ENCODE measurements around the gene ERCC5. TPM values are rescaled to one million over a fixed set of nuclear protein-coding genes. Genes with fewer than 3 reads are reported as not detected.

ERCC5 gene
- total RNA-seq, 2 donors from 2014 or later, result 66.5 to 71.0 TPM

DNA sequence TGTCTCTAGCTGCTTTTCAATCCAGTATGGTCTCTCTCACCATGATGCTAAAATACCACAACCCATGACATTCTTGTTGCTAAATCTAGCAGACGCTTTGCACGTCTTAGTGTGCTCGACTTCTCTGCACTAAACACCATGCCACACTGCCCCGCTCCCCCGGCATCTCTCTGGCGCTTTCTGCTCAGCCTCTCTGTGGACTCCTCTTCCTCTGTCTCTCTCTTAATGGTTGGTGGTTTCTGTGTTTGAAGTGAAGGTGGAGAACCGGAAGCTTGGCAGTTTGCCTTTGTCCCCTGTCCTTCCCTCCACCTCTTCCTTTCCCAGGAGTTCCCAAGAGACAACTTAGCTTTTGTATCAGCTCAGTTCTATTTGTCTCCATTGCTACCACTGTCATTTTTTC lies 8.8 kb downstream of the ERCC5 start:
- peak; percentile 45 to 90 for ATAC-seq

DNA sequence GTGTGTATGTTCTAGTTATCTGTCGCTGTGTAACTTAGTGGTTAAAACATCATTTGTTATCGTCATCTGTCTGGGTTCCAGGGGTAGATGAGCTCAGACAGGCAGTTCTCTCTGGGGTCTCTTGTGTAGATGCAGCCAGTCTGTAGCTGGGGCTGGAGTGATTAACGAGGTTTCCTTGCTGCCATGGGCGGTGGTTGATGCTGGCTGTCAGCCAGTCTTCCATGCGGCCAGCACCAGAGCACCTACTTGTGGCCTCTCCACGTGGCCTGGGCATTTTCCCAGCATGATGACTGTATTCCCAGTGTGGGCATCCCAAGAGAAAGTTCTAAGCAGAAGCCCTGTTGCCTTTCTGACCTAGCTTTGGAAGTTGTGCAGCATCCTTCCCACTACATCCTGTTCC lies 10.7 kb downstream of the ERCC5 start:
- Mint-ChIP-seq H3K27me3 (no peaks in the 10 kb centered on the region), H3K27ac (no peak overlapping the region), H3K9me3 (no peaks in the 10 kb centered on the region), H3K36me3 (peaks cover 34% of the 10 kb centered on the region), H3K4me1 (ENCODE audit: low read depth in 2 of 2) (peaks cover 26 to 33% of the 10 kb centered on the region in 2 donors), H3K4me3 (no peak overlapping the region)
- no peak for ATAC-seq
- DNase-seq (ENCODE audit: low spot score), result no peak

More for the DNA sequence above, 8.8 kb downstream of the ERCC5 start:
- H3K4me1 Mint-ChIP-seq (ENCODE audit: low read depth in 2 of 2), result peaks cover 34 to 41% of the 10 kb centered on the region in 2 donors
- peak overlapping the region; percentile 68 for H3K4me3 Mint-ChIP-seq
- H3K27me3 Mint-ChIP-seq, result no peaks in the 10 kb centered on the region
- H3K9me3 Mint-ChIP-seq, result no peaks in the 10 kb centered on the region
- DNase-seq (ENCODE audit: low spot score), result no peak
- peak overlapping the region; percentile 57 to 72 for H3K27ac Mint-ChIP-seq
- peaks cover 28% of the 10 kb centered on the region for H3K36me3 Mint-ChIP-seq

DNA sequence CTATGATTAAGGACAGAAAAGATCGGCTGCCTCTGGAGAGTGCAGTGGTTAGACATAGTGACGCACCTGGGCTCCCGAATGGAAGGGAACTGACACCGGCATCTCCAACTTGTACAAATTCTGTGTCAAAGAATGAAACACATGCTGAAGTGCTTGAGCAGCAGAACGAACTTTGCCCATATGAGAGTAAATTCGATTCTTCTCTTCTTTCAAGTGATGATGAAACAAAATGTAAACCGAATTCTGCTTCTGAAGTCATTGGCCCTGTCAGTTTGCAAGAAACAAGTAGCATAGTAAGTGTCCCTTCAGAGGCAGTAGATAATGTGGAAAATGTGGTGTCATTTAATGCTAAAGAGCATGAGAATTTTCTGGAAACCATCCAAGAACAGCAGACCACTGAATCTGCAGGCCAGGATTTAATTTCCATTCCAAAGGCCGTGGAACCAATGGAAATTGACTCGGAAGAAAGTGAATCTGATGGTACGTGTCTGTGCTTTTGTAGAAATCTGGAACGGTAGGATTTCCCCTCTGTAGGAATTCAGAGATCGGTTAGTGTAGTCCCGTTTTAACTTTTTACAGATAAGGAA lies 16.9 kb downstream of the ERCC5 start:
- H3K4me1 Mint-ChIP-seq (ENCODE audit: low read depth in 2 of 2), result peaks cover 29 to 44% of the 10 kb centered on the region in 2 donors
- no peaks in the 10 kb centered on the region for H3K9me3 Mint-ChIP-seq
- no peak overlapping the region for H3K27ac Mint-ChIP-seq
- H3K36me3 Mint-ChIP-seq, result peaks cover 50% of the 10 kb centered on the region
- H3K4me3 Mint-ChIP-seq, result no peak overlapping the region
- no peaks in the 10 kb centered on the region for H3K27me3 Mint-ChIP-seq
- ATAC-seq (no peak), DNase-seq (ENCODE audit: low spot score) (no peak)

DNA sequence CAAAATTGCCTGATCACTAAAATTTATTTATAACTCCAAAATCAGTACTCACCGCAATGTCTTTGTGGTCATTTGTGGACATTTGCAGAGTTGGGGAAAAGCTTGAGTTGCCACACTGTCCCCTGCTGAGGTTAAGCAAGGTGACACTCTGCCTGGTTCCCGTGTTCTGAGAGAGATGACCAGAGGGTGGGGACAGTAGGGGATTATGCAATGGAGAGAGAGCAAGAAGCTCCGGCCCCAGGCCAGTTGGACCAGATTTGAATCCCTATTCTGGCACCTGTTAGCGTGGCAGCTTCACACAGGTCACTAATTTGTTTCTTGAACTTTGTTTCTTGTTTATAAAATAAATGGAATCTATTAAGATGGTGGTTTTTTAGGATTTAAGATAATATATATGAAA lies 17.8 kb downstream of the ERCC5 start:
- Mint-ChIP-seq H3K4me1 (ENCODE audit: low read depth in 2 of 2) (peaks cover 29 to 44% of the 10 kb centered on the region in 2 donors), H3K9me3 (no peaks in the 10 kb centered on the region), H3K36me3 (peaks cover 49% of the 10 kb centered on the region), H3K27ac (no peak overlapping the region), H3K4me3 (no peak overlapping the region), H3K27me3 (no peaks in the 10 kb centered on the region)
- DNase-seq (ENCODE audit: low spot score) (no peak), ATAC-seq (no peak)

DNA sequence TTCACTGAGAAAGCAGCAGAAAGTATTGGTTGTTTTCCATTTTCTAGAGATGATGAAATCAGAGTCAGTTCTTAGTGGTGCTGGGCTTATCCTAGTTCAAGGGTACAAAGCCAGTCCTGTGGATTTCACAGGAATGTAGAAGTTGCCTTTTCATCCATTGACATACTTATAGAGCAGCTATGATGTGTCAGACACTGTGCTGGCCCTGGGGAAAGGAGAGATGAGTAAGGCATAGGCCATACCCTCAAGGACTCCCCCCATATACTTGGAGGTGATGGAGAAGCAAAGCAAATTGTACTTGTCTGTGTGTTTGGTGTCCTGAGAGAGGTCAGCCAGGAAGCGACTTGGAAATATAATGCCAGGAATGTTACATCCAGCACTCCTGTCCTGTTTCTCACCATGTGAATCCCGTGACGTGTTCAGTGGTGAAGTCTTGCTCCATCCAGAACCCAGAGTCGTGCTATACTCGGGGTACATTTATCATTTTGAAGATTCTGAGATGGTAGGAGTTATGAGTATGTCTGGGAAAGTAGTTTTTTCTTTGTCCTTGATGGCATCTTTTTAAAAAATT lies 22.6 kb downstream of the ERCC5 start:
- H3K4me1 Mint-ChIP-seq (ENCODE audit: low read depth in 2 of 2), result peaks cover 30 to 50% of the 10 kb centered on the region in 2 donors
- H3K36me3 Mint-ChIP-seq, result peaks cover 32% of the 10 kb centered on the region
- ATAC-seq, result no peak
- no peaks in the 10 kb centered on the region for H3K27me3 Mint-ChIP-seq
- H3K9me3 Mint-ChIP-seq, result no peaks in the 10 kb centered on the region
- no peak overlapping the region for H3K27ac Mint-ChIP-seq
- DNase-seq (ENCODE audit: low spot score), result no peak
- no peak overlapping the region for H3K4me3 Mint-ChIP-seq

DNA sequence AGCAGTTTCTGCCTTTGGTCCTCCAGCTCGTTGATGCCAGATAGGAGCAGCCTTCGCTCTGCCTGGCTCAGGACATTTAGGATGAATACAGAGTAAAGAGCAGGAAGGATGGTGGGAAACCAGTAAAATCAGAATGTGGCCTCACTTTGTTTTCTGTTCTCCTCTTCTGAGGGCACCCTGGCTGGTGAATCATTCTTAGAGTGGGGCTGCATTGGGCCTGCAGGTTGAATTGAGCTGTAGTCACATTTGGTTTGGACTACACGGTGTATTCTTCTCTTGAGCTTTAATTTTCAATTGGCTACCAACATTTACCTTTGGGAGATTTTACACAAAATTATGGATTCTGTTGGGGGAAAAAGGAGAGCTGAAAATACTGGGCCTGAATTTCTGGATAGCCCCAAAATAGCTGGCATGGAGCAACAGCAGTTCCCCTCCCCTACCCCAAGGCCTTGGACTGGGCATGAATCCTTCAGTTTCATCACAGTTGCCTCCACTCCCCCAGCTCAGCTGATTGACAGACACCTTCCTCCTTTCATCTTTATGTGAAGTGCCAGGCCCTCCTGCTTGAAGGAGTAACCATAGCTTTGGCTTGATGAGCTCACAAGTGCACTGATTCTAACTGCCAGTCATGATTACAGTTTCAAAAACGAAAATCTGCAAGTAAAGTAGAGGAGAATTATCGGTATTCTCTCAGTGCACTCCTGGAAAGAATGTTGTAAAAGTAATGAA lies 24.3 kb downstream of the ERCC5 start:
- Mint-ChIP-seq H3K27me3 (no peaks in the 10 kb centered on the region), H3K27ac (peak overlapping the region; percentile 35 to 37), H3K9me3 (no peaks in the 10 kb centered on the region), H3K4me1 (ENCODE audit: low read depth in 2 of 2) (peaks cover 24 to 36% of the 10 kb centered on the region in 2 donors), H3K36me3 (peaks cover 33% of the 10 kb centered on the region), H3K4me3 (no peak overlapping the region)
- ATAC-seq, result no peak
- DNase-seq (ENCODE audit: low spot score), result no peak

DNA sequence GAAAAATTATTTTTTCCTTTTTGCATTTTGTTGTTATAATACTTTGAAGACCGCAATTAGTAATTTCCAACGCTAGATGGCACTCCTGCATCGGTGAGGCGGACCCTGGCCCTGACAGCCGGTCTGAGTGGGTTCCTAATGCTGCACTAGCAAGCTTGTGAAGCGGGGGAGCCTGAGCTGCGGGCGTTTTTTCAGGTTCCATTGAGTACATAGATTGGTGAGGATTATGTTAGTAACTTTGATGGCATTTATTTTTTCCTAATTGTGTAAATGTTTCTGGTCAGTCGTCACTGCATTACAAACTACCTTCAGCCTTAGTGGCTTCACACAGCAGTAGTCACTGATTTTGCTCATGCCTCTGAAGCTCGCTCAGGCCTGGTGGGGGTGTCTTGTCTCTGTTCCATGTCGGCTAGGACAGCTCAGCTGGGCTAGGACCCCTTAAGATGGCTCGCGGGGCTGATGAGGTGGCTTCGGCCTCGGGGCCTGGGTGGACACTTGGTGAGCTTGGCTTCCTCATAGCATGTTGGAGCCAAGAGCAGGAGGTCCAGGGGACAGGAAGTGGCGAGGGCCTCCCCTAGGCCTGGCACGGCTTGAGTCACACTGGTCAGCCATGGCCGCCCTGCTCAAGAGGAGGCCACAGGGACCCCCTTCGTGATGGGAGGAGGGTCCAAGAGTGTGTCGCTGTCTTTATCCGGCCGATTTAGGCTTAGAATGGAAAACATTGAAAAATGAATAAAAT lies 25.0 kb downstream of the ERCC5 start:
- Mint-ChIP-seq H3K36me3 (peaks cover 34% of the 10 kb centered on the region), H3K4me1 (ENCODE audit: low read depth in 2 of 2) (peaks cover 20 to 30% of the 10 kb centered on the region in 2 donors), H3K9me3 (no peaks in the 10 kb centered on the region), H3K4me3 (no peak overlapping the region), H3K27me3 (no peaks in the 10 kb centered on the region), H3K27ac (peak overlapping the region; percentile 35 to 37)
- ATAC-seq (peak in 1 of 2 donors; percentile 60), DNase-seq (ENCODE audit: low spot score) (peak; percentile 79)

DNA sequence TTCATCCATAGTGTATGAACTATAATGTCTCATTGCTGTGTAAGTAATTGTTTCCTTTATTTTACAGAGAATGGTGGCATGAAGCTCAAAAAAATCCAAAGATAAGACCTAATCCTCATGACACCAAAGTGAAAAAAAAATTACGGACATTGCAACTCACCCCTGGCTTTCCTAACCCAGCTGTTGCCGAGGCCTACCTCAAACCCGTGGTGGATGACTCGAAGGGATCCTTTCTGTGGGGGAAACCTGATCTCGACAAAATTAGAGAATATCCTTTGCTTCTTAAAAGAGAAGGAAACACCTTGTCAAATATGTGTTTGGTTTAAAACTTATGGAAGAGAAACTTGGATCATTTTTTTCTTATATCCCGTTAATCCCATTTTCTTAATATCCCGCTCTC lies 26.3 kb downstream of the ERCC5 start:
- peak overlapping the region; percentile 66 for H3K4me3 Mint-ChIP-seq
- peak overlapping the region in 1 of 2 donors; percentile 74 for H3K27ac Mint-ChIP-seq
- peaks cover 18 to 26% of the 10 kb centered on the region in 2 donors for H3K4me1 Mint-ChIP-seq (ENCODE audit: low read depth in 2 of 2)
- H3K27me3 Mint-ChIP-seq, result no peaks in the 10 kb centered on the region
- no peaks in the 10 kb centered on the region for H3K9me3 Mint-ChIP-seq
- DNase-seq (ENCODE audit: low spot score) (no peak), ATAC-seq (no peak)
- H3K36me3 Mint-ChIP-seq, result peaks cover 34% of the 10 kb centered on the region

DNA sequence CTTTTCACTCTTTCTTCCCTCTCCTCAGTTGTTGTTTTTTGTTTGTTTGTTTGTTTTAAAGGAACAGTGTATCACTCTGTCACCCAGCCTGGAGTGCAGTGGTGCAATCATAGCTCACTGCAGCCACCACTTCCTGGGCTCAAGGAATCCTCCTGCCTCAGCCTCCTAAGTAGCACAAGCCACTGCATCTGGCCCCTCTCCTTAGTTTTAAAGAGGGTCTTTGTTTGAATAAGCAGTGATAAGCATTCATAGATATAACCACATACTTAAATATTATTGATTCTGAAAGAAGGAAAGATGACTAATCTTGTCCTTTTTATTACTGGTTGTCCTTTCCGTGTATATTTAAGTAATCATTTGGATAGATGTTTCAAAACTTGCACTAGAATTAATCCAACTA lies 26.7 kb downstream of the ERCC5 start:
- peaks cover 14 to 22% of the 10 kb centered on the region in 2 donors for H3K4me1 Mint-ChIP-seq (ENCODE audit: low read depth in 2 of 2)
- H3K4me3 Mint-ChIP-seq, result peak overlapping the region; percentile 66
- H3K36me3 Mint-ChIP-seq, result peaks cover 31% of the 10 kb centered on the region
- ATAC-seq (peak in 1 of 2 donors; percentile 69), DNase-seq (ENCODE audit: low spot score) (no peak)
- peak overlapping the region in 1 of 2 donors; percentile 74 for H3K27ac Mint-ChIP-seq
- no peaks in the 10 kb centered on the region for H3K27me3 Mint-ChIP-seq
- H3K9me3 Mint-ChIP-seq, result no peaks in the 10 kb centered on the region

DNA sequence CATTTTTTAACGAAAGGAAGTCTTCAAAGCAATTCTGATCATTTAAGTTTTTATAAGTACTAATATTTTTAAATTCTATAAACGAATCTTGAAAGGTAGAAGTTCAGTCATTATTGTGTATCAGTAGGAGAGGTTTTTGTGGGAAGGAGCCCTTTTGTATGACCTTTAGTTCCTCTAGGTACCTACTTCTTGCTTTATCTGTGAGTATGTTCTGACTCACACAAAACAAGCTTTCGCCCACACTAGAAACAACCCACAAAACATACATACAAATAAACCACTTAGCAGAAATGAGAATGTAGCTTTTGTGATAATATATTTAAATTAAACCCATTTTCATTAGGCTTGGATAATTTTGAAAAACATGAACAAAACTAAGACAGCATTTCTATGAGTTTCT lies 27.8 kb downstream of the ERCC5 start:
- DNase-seq (ENCODE audit: low spot score) (no peak), ATAC-seq (peak in 1 of 2 donors; percentile 52)
- Mint-ChIP-seq H3K27me3 (no peaks in the 10 kb centered on the region), H3K9me3 (no peaks in the 10 kb centered on the region), H3K4me1 (ENCODE audit: low read depth in 2 of 2) (peaks cover 14 to 20% of the 10 kb centered on the region in 2 donors), H3K4me3 (no peak overlapping the region), H3K36me3 (peaks cover 29% of the 10 kb centered on the region), H3K27ac (no peak overlapping the region)

DNA sequence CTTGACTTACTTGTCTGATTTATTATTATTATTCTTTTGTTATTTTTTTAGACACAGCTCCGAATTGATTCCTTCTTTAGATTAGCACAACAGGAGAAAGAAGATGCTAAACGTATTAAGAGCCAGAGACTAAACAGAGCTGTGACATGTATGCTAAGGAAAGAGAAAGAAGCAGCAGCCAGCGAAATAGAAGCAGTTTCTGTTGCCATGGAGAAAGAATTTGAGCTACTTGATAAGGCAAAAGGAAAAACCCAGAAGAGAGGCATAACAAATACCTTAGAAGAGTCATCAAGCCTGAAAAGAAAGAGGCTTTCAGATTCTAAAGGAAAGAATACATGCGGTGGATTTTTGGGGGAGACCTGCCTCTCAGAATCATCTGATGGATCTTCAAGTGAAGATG lies 29.4 kb downstream of the ERCC5 start:
- Mint-ChIP-seq H3K4me3 (no peak overlapping the region), H3K9me3 (no peaks in the 10 kb centered on the region), H3K4me1 (ENCODE audit: low read depth in 2 of 2) (peaks cover 16 to 18% of the 10 kb centered on the region in 2 donors), H3K27me3 (no peaks in the 10 kb centered on the region), H3K36me3 (peaks cover 28% of the 10 kb centered on the region), H3K27ac (peak overlapping the region in 1 of 2 donors; percentile 4)
- DNase-seq (ENCODE audit: low spot score), result no peak
- ATAC-seq, result no peak

DNA sequence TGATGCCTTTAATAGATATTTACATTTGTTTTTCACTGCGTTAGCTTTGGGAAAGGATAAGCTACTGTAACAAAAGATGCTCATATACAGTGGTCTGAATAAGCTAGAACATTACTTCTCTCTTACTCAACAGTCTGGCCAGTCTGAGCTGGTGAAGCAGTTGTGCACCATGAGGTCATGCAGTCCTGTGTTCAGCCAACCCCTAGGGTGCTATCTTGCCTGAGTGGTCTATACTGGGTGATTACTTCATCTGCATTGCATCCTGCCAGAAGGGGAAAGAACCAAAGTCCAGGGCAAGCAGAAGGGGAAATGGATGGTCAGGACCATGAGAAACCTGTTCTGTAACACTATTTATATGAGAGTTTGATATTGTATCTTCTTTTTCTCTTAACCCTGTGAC lies 31.5 kb downstream of the ERCC5 start:
- peaks cover 22% of the 10 kb centered on the region for H3K36me3 Mint-ChIP-seq
- H3K27ac Mint-ChIP-seq, result no peak overlapping the region
- H3K27me3 Mint-ChIP-seq, result no peaks in the 10 kb centered on the region
- DNase-seq (ENCODE audit: low spot score), result no peak
- peaks cover 4 to 8% of the 10 kb centered on the region in 2 donors for H3K4me1 Mint-ChIP-seq (ENCODE audit: low read depth in 2 of 2)
- no peaks in the 10 kb centered on the region for H3K9me3 Mint-ChIP-seq
- no peak overlapping the region for H3K4me3 Mint-ChIP-seq
- no peak for ATAC-seq

DNA sequence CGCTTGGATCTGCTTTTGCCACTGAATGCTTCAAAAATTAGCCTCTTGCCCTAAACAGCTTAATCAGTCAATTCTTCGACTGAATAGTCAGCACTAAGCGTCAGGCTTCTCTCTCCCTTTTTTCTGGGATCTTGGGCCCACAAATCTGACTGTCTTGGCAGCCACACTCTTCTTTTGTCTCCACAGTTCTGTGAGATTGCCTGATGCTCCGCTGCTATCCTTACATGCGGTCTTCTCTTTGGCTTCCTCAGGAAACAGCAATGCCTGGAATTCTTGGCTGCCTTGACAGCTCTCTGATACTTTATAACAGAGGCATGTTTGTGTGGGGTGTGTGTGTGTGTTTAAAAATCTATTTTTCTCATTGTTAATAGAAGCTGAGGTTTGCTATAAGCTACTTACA lies 32.6 kb downstream of the ERCC5 start:
- H3K27me3 Mint-ChIP-seq, result no peaks in the 10 kb centered on the region
- no peaks in the 10 kb centered on the region for H3K9me3 Mint-ChIP-seq
- H3K36me3 Mint-ChIP-seq, result peaks cover 18% of the 10 kb centered on the region
- DNase-seq (ENCODE audit: low spot score) (no peak), ATAC-seq (no peak)
- peaks cover 0 to 5% of the 10 kb centered on the region in 2 donors for H3K4me1 Mint-ChIP-seq (ENCODE audit: low read depth in 2 of 2)
- H3K27ac Mint-ChIP-seq, result no peak overlapping the region
- H3K4me3 Mint-ChIP-seq, result no peak overlapping the region
